ENCODE data around the gene KAT14.
"Not testable (repeated sequence)": the region's sequence is repeated elsewhere in the genome, so short reads cannot be mapped to it uniquely, and the experiment has no call there.

The KAT14 gene

DNA sequence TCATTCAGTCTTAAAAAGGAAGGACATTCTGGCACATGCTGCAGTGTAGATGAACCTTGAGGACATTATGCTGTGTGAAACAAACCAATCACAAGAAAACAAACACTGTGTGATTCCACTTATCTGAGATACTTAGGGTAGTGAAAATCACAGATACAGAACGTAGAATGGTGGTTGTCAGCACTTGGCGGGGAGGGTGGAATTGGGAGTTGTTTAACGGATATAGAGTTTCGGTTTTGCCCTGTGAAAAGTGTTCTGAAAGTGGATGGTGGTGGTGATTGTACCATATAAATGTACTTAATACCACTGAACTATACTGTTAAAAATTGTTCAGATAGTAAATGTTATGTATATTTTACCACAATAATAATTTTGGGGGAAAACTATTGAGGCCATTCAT lies 18.4 kb downstream of the KAT14 start:
- no peak overlapping the region for H3K9ac ChIP-seq (ENCODE audit: low read depth, low read length)
- no peak overlapping the region for H3K4me3 ChIP-seq (ENCODE audit: low read depth, low read length)
- H3K9me3 ChIP-seq (ENCODE audit: control insufficient read depth, insufficient read depth, low read length), result no peaks in the 10 kb centered on the region
- H3K36me3 ChIP-seq (ENCODE audit: control insufficient read depth, insufficient read depth, low read length), result peaks cover 63% of the 10 kb centered on the region
- H3K27me3 ChIP-seq (ENCODE audit: control insufficient read depth, insufficient read depth, low read length), result no peaks in the 10 kb centered on the region
- H3K4me1 ChIP-seq (ENCODE audit: control insufficient read depth, insufficient read depth, low read length), result no peaks in the 10 kb centered on the region
- H3K27ac ChIP-seq (ENCODE audit: low read depth, low read length), result no peak overlapping the region

DNA sequence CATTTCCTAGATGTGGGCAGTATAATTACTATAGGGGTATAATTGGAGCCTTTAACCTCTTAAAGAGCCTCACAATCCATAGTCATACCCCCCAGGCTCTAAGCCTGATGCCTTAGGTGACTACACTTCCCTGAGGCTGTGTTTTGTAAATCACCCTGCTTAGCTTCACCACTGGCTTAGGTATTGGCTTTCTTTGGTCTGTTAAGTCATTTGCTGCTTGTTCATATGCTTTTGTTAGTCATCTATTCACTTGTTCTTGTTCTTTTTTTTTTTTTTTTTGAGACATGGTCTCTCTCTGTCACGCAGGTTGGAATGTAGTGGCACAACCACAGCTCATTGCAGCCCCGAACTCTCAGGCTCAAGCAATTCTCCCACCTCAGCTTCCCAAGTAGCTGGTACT lies 26.7 kb downstream of the KAT14 start:
- H3K36me3 ChIP-seq (ENCODE audit: control insufficient read depth, insufficient read depth, low read length), result peaks cover 60% of the 10 kb centered on the region
- H3K9me3 ChIP-seq (ENCODE audit: control insufficient read depth, insufficient read depth, low read length), result no peaks in the 10 kb centered on the region
- peaks cover 17% of the 10 kb centered on the region for H3K4me1 ChIP-seq (ENCODE audit: control insufficient read depth, insufficient read depth, low read length)
- H3K9ac ChIP-seq (ENCODE audit: low read depth, low read length), result no peak overlapping the region
- no peak overlapping the region for H3K4me3 ChIP-seq (ENCODE audit: low read depth, low read length)
- peak overlapping the region; percentile 7 for H3K27ac ChIP-seq (ENCODE audit: low read depth, low read length)
- H3K27me3 ChIP-seq (ENCODE audit: control insufficient read depth, insufficient read depth, low read length), result no peaks in the 10 kb centered on the region

DNA sequence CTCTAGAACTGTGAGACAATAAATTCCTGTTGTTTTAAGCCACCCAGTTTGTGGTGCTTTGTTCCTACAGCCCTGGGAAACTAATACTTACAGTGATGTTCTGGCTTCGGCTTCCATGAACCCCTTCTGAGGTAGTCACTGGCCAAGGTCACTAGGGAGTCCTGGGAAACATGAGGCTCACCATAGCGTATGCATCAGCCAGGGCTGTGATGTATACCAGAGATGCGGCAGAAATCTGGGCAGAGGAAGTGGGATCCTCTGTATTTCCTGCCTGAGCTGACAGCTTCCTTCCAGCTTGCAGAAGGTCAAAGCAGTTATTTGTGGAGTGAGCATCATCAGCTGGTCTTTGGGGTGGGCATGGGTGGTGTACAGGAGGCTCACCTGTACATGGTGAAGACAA lies 27.9 kb downstream of the KAT14 start:
- H3K36me3 ChIP-seq (ENCODE audit: control insufficient read depth, insufficient read depth, low read length), result peaks cover 54% of the 10 kb centered on the region
- H3K4me3 ChIP-seq (ENCODE audit: low read depth, low read length), result no peak overlapping the region
- no peaks in the 10 kb centered on the region for H3K27me3 ChIP-seq (ENCODE audit: control insufficient read depth, insufficient read depth, low read length)
- peaks cover 17% of the 10 kb centered on the region for H3K4me1 ChIP-seq (ENCODE audit: control insufficient read depth, insufficient read depth, low read length)
- H3K27ac ChIP-seq (ENCODE audit: low read depth, low read length), result peak overlapping the region; percentile 42
- no peak overlapping the region for H3K9ac ChIP-seq (ENCODE audit: low read depth, low read length)
- H3K9me3 ChIP-seq (ENCODE audit: control insufficient read depth, insufficient read depth, low read length), result no peaks in the 10 kb centered on the region

DNA sequence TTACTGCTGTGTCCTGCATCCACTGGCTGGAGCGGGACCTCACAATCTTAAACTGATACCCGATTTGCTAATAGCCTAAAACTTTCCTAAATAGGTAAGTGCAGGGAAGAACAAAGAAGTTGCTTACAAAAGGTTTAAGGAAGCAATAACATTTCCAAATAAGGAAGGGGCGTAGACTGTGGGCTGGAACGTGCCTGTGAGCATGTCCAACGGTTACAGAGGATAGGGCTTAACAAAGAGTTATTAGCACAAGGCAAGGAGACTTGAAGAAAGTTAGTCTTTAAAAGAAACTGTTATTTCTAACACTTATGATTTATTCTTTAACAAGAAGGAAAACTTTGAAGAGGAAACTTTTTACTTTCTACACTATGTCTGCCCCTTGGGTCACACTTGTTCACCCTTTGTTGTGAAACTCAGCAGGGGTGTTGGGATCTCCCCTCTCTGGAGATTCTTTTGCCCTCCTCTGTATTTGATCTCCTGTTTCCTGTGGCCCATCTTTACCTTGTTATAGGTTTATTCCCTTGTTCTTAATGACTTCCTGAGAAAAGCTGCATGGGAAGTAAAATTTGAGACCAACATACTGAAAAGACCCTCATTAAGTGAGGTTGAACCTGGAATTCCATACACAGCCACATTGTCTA lies 28.7 kb downstream of the KAT14 start:
- H3K4me1 ChIP-seq (ENCODE audit: control insufficient read depth, insufficient read depth, low read length), result peaks cover 17% of the 10 kb centered on the region
- H3K4me3 ChIP-seq (ENCODE audit: low read depth, low read length), result no peak overlapping the region
- no peaks in the 10 kb centered on the region for H3K27me3 ChIP-seq (ENCODE audit: control insufficient read depth, insufficient read depth, low read length)
- H3K9me3 ChIP-seq (ENCODE audit: control insufficient read depth, insufficient read depth, low read length), result no peaks in the 10 kb centered on the region
- H3K36me3 ChIP-seq (ENCODE audit: control insufficient read depth, insufficient read depth, low read length), result peaks cover 53% of the 10 kb centered on the region
- H3K9ac ChIP-seq (ENCODE audit: low read depth, low read length), result 0 out of 2 replicates have a peak overlapping the region, but pooled peaks have one; percentile 22
- H3K27ac ChIP-seq (ENCODE audit: low read depth, low read length), result peak overlapping the region; percentile 64

DNA sequence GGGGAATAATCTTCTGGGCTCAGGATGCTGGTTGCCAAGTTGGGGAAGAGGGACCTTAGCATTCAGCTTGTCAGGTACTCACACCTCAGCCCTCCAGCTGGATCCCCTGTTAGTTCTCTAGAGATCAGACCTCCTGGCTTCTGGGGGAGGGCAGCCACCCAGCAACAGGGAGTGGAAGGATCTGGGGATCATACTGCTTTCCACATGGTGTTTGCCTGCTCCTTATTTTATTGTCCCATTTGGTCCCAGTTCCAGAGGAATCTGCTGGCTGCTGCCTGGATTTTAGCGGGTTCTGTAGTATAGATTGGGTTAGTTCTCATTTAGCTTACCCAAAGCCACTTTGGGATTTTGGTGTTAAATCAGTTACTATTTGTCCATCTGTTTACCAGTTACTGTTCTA lies 29.3 kb downstream of the KAT14 start:
- peak overlapping the region; percentile 64 for H3K27ac ChIP-seq (ENCODE audit: low read depth, low read length)
- peaks cover 47% of the 10 kb centered on the region for H3K36me3 ChIP-seq (ENCODE audit: control insufficient read depth, insufficient read depth, low read length)
- no peak overlapping the region for H3K4me3 ChIP-seq (ENCODE audit: low read depth, low read length)
- 0 out of 2 replicates have a peak overlapping the region, but pooled peaks have one; percentile 22 for H3K9ac ChIP-seq (ENCODE audit: low read depth, low read length)
- H3K27me3 ChIP-seq (ENCODE audit: control insufficient read depth, insufficient read depth, low read length), result no peaks in the 10 kb centered on the region
- H3K4me1 ChIP-seq (ENCODE audit: control insufficient read depth, insufficient read depth, low read length), result peaks cover 17% of the 10 kb centered on the region
- H3K9me3 ChIP-seq (ENCODE audit: control insufficient read depth, insufficient read depth, low read length), result no peaks in the 10 kb centered on the region

DNA sequence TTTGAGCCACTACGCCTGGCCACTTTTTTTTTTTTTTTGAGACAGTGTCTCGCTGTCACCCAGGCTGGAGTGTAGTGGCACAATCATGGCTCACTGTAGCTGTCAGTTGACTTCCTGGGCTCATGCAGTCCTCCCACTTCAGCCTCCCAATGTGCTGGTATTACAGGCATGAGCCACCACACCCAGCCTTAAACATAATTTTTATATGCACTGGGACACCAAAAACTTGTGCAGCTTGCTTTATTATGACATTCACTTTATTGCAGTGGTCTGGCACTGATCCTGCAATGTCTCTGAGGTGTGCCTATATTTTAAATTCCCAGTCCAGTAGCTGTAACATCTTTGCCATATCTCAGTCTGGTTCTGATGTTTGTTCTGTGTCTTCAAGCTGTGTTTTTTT lies 34.7 kb downstream of the KAT14 start:
- Histone ChIP-seq H3K27ac (ENCODE audit: low read depth, low read length) (no peak overlapping the region), H3K27me3 (ENCODE audit: control insufficient read depth, insufficient read depth, low read length) (no peaks in the 10 kb centered on the region), H3K9ac (ENCODE audit: low read depth, low read length) (no peak overlapping the region), H3K36me3 (ENCODE audit: control insufficient read depth, insufficient read depth, low read length) (peaks cover 24% of the 10 kb centered on the region; the same call in 1 of the 2 replicates), H3K4me1 (ENCODE audit: control insufficient read depth, insufficient read depth, low read length) (peaks cover 5% of the 10 kb centered on the region; the same call in 1 of the 2 replicates), H3K9me3 (ENCODE audit: control insufficient read depth, insufficient read depth, low read length) (no peaks in the 10 kb centered on the region), H3K4me3 (ENCODE audit: low read depth, low read length) (no peak overlapping the region)

DNA sequence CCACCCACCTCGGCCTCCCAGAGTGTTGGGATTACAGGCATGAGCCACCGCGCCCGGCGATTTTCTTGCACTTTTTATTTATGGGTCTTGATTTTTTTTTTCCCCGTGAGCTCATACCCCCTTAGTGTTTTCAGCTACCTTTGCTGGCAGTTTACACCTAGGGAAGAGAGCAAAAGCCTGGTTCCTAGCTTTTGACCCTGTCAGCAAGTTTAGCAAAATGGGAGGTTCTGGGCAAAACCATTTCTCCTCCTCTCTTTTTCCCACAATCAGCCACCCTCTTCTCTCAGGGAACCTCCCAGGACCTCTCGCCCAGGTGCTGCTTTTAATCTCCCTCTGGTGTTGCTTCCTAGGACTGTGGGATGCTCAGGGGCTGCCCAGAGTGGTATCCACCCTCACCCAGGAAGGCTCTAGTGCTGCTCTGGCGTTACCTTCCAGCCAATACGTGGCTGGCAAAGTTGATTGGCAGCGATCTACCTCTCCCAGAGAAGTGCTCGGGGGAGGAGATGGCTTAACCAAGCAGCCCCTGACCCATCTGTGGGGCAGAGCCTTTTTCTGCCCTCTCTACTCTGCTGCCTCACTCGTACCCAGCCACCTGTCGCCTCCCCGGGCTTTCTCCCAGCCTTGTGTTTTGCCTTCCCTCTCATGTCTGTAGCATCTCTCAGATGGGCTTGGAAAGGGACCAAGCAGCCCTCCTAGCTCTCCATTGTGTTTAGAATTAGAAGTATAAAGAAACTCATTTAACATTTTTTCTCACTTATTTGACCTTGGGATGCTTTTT lies 37.4 kb downstream of the KAT14 start:
- no peak overlapping the region for H3K9ac ChIP-seq (ENCODE audit: low read depth, low read length)
- no peak overlapping the region for H3K27ac ChIP-seq (ENCODE audit: low read depth, low read length)
- H3K36me3 ChIP-seq (ENCODE audit: control insufficient read depth, insufficient read depth, low read length), result peaks cover 16% of the 10 kb centered on the region
- no peaks in the 10 kb centered on the region for H3K27me3 ChIP-seq (ENCODE audit: control insufficient read depth, insufficient read depth, low read length)
- no peak overlapping the region for H3K4me3 ChIP-seq (ENCODE audit: low read depth, low read length)
- H3K9me3 ChIP-seq (ENCODE audit: control insufficient read depth, insufficient read depth, low read length), result no peaks in the 10 kb centered on the region; the same call in 1 of the 2 replicates
- H3K4me1 ChIP-seq (ENCODE audit: control insufficient read depth, insufficient read depth, low read length), result peaks cover 5% of the 10 kb centered on the region; the same call in 1 of the 2 replicates

DNA sequence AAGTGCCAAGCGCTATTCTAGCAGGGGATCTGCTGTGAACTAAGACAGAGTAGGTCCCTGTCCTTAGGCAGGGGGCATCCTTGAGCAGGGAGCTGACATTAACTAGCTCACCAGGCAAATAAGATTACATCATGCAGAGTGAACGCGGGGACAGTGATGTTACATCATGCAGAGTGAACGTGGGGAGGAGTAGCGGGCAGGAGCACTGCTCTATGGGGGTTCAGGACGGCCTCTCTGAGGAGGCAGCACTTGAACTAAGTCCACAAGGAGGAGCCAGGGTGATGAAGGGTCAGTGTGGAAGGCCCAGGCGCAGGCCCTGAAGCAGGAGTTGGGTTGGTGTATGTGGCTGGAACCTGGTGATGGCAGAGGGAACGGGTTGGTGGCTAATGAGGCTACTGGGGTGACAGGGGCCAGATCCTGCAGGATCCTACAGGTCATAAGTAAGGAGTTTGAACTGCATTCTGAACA lies 38.7 kb downstream of the KAT14 start:
- no peak overlapping the region for H3K4me3 ChIP-seq (ENCODE audit: low read depth, low read length)
- H3K27me3 ChIP-seq (ENCODE audit: control insufficient read depth, insufficient read depth, low read length), result no peaks in the 10 kb centered on the region
- no peak overlapping the region for H3K27ac ChIP-seq (ENCODE audit: low read depth, low read length)
- no peaks in the 10 kb centered on the region; the same call in 1 of the 2 replicates for H3K9me3 ChIP-seq (ENCODE audit: control insufficient read depth, insufficient read depth, low read length)
- 0 out of 2 replicates have a peak overlapping the region, but pooled peaks have one; percentile 26 for H3K9ac ChIP-seq (ENCODE audit: low read depth, low read length)
- H3K36me3 ChIP-seq (ENCODE audit: control insufficient read depth, insufficient read depth, low read length), result peaks cover 20% of the 10 kb centered on the region
- H3K4me1 ChIP-seq (ENCODE audit: control insufficient read depth, insufficient read depth, low read length), result peaks cover 5% of the 10 kb centered on the region; the same call in 1 of the 2 replicates

DNA sequence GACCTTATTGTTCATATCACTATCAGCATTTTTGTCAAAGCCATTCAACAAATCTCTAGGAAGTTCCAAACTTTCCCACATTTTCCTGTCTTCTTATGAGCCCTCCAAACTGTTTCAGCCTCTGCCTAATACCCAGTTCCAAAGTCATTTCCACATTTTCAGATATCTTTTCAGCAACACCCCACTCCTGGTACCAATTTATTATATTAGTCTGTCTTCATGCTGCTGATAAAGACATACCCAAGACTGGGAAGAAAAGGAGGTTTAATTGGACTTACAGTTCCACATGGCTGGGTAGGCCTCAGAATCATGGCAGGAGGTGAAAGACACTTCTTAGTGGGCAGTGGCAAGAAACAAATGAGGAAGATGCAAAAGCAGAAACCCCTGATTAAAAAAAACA lies 42.7 kb downstream of the KAT14 start:
- not testable (repeated sequence) for H3K27ac ChIP-seq (ENCODE audit: low read depth, low read length); H3K27me3 ChIP-seq (ENCODE audit: control insufficient read depth, insufficient read depth, low read length); H3K4me3 ChIP-seq (ENCODE audit: low read depth, low read length); H3K4me1 ChIP-seq (ENCODE audit: control insufficient read depth, insufficient read depth, low read length); H3K9ac ChIP-seq (ENCODE audit: low read depth, low read length); H3K9me3 ChIP-seq (ENCODE audit: control insufficient read depth, insufficient read depth, low read length)
- H3K36me3 ChIP-seq (ENCODE audit: control insufficient read depth, insufficient read depth, low read length), result peaks cover 48% of the 10 kb centered on the region

DNA sequence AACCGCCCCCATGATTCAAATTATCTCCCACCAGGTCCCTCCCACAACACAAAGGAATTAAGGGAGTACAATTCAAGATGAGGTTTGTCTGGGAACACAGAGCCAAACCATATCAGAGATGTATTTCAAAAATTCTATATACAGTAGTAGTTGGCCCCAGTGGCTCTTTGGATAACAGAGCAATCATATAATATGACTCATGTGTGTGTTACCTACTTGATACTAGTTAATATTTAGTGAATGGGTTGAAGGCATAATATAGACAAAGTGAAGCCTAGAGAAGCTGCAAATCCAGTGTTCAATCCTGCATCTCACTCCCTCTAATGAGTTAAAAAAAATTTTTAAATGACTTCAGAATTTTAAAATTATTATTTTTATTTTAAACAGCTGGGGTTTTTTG lies 43.2 kb downstream of the KAT14 start:
- H3K27me3 ChIP-seq (ENCODE audit: control insufficient read depth, insufficient read depth, low read length), result no peaks in the 10 kb centered on the region
- H3K36me3 ChIP-seq (ENCODE audit: control insufficient read depth, insufficient read depth, low read length), result peaks cover 53% of the 10 kb centered on the region
- H3K9me3 ChIP-seq (ENCODE audit: control insufficient read depth, insufficient read depth, low read length), result no peaks in the 10 kb centered on the region; the same call in 1 of the 2 replicates
- H3K27ac ChIP-seq (ENCODE audit: low read depth, low read length), result no peak overlapping the region
- H3K4me3 ChIP-seq (ENCODE audit: low read depth, low read length), result no peak overlapping the region
- H3K4me1 ChIP-seq (ENCODE audit: control insufficient read depth, insufficient read depth, low read length), result peaks cover 5% of the 10 kb centered on the region; the same call in 1 of the 2 replicates
- no peak overlapping the region for H3K9ac ChIP-seq (ENCODE audit: low read depth, low read length)

DNA sequence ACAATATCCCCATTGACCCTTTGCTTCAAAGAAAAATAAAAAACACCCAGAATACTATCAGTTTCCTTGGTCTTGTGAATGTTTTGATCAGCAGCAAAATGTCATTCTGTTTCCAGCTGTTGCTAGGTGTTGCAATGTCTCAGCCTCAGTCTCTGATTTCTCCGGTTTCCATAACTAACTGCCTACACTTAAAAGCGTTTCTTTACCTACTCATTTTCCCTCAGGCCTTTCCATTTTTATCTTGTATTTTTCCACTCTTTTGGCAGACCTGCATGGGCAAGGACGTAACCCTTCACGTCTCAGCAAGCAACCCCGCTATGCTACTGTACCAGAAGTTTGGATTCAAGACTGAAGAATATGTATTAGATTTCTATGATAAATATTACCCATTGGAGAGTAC lies 49.4 kb downstream of the KAT14 start:
- Histone ChIP-seq H3K9ac (ENCODE audit: low read depth, low read length) (no peak overlapping the region), H3K9me3 (ENCODE audit: control insufficient read depth, insufficient read depth, low read length) (no peaks in the 10 kb centered on the region), H3K36me3 (ENCODE audit: control insufficient read depth, insufficient read depth, low read length) (peaks cover 75% of the 10 kb centered on the region)

More for the DNA sequence above, 49.4 kb downstream of the KAT14 start:
- no peaks in the 10 kb centered on the region for H3K27me3 ChIP-seq (ENCODE audit: control insufficient read depth, insufficient read depth, low read length)
- H3K27ac ChIP-seq (ENCODE audit: low read depth, low read length), result no peak overlapping the region
- H3K4me1 ChIP-seq (ENCODE audit: control insufficient read depth, insufficient read depth, low read length), result no peaks in the 10 kb centered on the region
- no peak overlapping the region for H3K4me3 ChIP-seq (ENCODE audit: low read depth, low read length)

Data from HUES48 (cell line).